ENCODE measurements around the gene AMDHD2.

Gene AMDHD2

DNA sequence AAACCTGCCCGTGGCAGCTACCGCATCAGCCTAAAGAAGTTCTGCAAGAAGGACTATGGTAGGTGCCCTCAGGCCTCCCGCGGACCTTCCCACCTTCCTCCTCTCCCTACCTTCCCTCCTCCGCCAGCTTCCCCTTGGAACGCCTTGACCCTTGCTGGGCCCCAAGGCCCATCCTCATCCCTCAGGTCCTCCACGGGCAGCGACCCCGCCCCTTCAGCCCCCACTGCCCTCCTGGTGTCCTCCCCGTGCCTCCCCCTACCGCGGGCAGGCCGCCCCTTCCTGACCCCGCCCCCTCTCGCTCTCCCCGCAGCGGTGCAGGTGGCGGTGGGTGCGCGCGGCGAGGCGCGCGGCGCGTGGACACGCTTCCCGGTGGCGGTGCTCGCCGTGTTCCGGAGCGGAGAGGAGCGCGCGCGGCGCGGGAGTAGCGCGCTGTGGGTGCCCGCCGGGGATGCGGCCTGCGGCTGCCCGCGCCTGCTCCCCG lies 46.7 kb upstream of the AMDHD2 start:
- ChIA-PET POLR2A (no interaction called here), CTCF (no interaction called here)
- DNase-seq (ENCODE audit: extremely low spot score), result no peak

DNA sequence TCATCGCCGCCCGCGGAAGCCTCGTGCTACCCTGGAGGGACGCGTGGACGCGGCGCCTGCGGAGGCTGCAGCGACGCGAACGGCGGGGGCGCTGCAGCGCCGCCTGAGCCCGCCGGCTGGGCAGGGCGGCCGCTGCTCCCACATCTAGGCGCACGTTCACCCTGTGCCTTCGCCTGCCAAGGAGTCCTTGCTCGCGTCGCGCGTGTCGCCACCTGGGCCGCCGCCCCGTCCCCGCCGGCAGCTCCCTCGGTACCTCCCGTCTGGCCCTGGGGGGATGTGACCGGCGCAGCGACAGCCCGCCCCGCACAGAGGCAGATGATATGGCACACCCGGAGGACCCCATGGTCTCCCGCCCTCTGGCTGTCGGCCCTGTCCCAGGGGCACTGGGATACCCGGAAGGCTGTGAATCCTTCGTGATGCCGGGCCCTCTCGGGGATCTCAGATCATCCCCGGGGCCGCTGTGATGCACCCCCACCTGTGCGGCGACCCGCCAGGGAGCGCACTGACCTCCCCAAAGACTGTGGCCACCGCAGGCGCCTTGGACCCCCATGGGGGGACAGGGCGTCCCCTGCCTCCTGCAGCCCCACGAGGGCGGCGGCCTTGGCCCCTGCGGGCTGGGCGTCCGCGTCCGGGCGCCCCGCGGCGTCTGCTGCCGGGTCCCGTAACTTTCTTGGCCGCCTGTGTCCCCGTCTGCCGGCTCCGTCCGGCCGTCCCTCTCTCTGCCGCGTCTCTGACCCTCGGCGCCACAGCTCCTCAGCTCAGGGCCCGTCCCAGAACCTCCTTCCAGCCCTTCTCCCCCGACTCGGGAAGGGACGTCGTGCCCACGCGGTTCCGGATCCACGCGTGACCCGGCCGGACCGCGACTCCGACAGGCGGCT lies 45.9 kb upstream of the AMDHD2 start:
- peak; percentile 77 for DNase-seq (ENCODE audit: extremely low spot score)
- POLR2A ChIA-PET, result interaction anchor here (1.0 kb wide), 1 partner anchor 14 kb away, joined by 3 read pairs; the partner anchor contains the start of gene TEDC2
- CTCF ChIA-PET, result interaction anchor here (0.7 to 1.0 kb wide), 5 partner anchors 9 to 245 kb away, joined by 3 to 4 read pairs (median 3); no protein-coding TSS in a partner anchor
- TF ChIP-seq, protein P1, sequence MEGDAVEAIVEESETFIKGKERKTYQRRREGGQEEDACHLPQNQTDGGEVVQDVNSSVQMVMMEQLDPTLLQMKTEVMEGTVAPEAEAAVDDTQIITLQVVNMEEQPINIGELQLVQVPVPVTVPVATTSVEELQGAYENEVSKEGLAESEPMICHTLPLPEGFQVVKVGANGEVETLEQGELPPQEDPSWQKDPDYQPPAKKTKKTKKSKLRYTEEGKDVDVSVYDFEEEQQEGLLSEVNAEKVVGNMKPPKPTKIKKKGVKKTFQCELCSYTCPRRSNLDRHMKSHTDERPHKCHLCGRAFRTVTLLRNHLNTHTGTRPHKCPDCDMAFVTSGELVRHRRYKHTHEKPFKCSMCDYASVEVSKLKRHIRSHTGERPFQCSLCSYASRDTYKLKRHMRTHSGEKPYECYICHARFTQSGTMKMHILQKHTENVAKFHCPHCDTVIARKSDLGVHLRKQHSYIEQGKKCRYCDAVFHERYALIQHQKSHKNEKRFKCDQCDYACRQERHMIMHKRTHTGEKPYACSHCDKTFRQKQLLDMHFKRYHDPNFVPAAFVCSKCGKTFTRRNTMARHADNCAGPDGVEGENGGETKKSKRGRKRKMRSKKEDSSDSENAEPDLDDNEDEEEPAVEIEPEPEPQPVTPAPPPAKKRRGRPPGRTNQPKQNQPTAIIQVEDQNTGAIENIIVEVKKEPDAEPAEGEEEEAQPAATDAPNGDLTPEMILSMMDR (IDR thresholded peaks at IDR 0.05; ENCODE audit: control extremely low read depth, extremely low read depth, low read depth, missing control alignments), result peak; percentile 65

More for the DNA sequence above, 46.7 kb upstream of the AMDHD2 start:
- TF ChIP-seq, protein P1 (IDR thresholded peaks at IDR 0.05; ENCODE audit: control extremely low read depth, extremely low read depth, low read depth, missing control alignments), result no peak

DNA sequence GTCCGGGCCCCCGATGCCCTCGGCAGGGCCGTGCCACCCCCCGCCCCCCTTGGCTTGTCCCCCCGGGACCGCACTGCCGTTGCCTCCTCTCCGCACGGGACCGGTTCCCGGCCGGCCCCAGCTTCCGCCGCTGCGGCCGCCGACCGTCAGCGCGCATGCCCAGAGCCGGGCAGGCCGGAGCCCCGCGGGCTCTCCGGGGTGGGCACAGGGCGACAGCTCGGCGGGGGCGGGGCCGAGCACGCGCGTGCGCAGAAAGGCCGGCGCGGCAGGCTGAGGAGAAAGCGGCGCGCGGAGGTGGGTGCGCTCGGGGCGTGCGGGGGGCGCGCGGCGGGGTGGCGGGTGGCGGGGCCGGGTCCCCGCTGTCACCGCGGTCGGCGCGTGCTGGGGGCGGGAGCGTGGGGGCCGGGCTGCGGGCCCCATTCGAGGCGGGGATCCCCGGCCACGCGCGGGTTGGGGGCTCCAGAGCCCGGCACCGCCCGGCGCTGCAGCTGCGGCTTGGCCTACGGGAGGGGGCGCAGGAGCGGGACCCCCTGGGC lies 45.2 kb upstream of the AMDHD2 start, which contains the start of gene TBC1D24:
Gene TBC1D24, plus strand, starts transcription at position 251 of the 536 bp plus-strand sequence. CDS start 21,022 bp downstream, outside the sequence.
- ChIA-PET CTCF (interaction anchor here (0.7 to 1.0 kb wide), 5 partner anchors 10 to 244 kb away, joined by 3 to 4 read pairs (median 3); no protein-coding TSS in a partner anchor), POLR2A (interaction anchor here (0.6 to 1.0 kb wide), 2 partner anchors 15 to 319 kb away, joined by 3 read pairs; partner anchors contain the start of genes TEDC2 and TRAF7)
- TF ChIP-seq, protein P1 (IDR thresholded peaks at IDR 0.05; ENCODE audit: control extremely low read depth, extremely low read depth, low read depth, missing control alignments), result no peak
- peak; percentile 99 for DNase-seq (ENCODE audit: extremely low spot score)

DNA sequence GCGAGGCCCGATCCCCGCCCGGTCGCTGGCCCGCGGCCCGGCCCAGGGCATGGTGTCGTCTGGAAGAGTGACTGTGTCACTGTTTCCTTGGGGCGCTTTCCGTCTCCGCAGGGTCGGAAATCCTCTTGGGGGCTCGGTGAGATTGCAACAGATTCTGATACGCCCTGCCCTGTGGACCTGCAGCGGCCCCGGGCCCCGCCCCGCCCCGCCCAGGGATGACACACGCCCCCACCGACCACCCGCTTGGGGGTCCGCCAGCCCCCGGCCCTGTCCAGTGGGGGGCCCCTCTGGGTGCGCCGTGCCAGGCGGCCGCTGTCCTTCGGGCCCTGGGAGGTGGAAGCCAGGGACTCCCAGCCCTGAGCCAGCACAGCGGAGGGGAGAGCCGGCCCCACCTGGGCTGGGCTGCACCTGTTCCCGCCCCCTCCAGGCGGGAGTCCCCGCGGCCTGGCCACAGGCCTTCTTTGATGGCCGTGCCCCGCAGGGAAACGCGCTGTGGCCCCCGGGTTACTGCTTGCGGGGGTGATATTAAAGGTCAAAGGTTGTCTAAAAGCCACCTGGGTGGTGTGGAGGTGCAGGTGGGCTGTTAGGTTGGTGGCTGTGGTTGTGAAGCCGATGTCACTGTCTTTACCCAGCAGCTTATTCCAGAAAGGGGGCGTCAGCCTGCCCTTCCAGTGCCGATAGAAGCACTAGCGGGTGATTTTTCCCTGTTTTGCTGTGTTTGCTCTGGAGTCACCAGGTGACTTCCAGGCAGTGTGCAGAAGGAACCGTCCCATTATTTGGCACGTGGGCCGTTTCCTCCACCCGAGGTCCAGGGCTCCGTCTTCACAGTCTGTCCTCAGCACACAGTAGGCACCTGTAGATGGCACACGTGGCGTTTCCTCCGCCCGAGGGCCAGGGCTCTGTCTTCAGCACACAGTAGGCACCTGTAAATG lies 44.5 kb upstream of the AMDHD2 start:
- CTCF ChIA-PET, result interaction anchor here (1.0 kb wide), 3 partner anchors 10 to 243 kb away, joined by 3 to 4 read pairs (median 4); no protein-coding TSS in a partner anchor
- POLR2A ChIA-PET, result interaction anchor here (0.6 to 1.0 kb wide), 2 partner anchors 16 to 320 kb away, joined by 3 read pairs; partner anchors contain the start of genes TEDC2 and TRAF7
- no peak for DNase-seq (ENCODE audit: extremely low spot score)
- TF ChIP-seq, protein P1 (IDR thresholded peaks at IDR 0.05; ENCODE audit: control extremely low read depth, extremely low read depth, low read depth, missing control alignments), result no peak

DNA sequence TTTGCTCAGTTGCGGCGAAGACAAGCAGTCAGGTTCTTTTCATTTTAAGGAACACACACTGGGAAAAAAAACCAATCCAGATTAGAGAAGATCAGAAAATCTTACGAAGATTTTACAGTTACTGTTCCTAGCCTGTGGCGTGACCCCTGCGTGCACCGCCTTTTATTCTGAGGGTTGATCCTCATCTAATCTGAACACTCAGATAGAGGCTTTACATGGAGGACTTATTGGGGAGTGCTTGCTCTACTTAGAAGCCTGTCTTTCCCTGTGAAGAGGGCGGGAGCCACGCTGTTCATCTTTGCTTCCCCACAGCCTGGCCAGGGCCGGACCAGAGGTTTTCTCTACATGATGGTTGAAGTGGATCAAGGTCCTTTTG lies 43.8 kb upstream of the AMDHD2 start:
- TF ChIP-seq, protein P1 (IDR thresholded peaks at IDR 0.05; ENCODE audit: control extremely low read depth, extremely low read depth, low read depth, missing control alignments), result no peak
- ChIA-PET CTCF (interaction anchor here (1.7 to 2.0 kb wide), 2 partner anchors 10 to 24 kb away, joined by 3 to 6 read pairs; no protein-coding TSS in a partner anchor), POLR2A (no interaction called here)
- no peak for DNase-seq (ENCODE audit: extremely low spot score)

Measured in GM10248 (cell line).